B cell (primary cell): ENCODE measurements around the gene HIRIP3.

Experiments used
- EZH2 ChIP-seq: IDR thresholded peaks from 2 replicates; pipeline ENCODE4 v1.6.1; 2012; ENCODE audit warnings: borderline replicate concordance, low read depth, mild to moderate bottlenecking, moderate library complexity, low read length; ENCODE audit not compliant: insufficient read depth, poor library complexity, severe bottlenecking
- TF ChIP-seq, protein P1 (sequence below): fragments of 200-600 bp; IDR thresholded peaks from one replicate; pipeline ENCODE4 v1.8.0; 2022; ENCODE audit warnings: antibody characterized with exemption, mild to moderate bottlenecking

- TF ChIP-seq, protein P1, sequence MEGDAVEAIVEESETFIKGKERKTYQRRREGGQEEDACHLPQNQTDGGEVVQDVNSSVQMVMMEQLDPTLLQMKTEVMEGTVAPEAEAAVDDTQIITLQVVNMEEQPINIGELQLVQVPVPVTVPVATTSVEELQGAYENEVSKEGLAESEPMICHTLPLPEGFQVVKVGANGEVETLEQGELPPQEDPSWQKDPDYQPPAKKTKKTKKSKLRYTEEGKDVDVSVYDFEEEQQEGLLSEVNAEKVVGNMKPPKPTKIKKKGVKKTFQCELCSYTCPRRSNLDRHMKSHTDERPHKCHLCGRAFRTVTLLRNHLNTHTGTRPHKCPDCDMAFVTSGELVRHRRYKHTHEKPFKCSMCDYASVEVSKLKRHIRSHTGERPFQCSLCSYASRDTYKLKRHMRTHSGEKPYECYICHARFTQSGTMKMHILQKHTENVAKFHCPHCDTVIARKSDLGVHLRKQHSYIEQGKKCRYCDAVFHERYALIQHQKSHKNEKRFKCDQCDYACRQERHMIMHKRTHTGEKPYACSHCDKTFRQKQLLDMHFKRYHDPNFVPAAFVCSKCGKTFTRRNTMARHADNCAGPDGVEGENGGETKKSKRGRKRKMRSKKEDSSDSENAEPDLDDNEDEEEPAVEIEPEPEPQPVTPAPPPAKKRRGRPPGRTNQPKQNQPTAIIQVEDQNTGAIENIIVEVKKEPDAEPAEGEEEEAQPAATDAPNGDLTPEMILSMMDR: no peak
- no peak for TF ChIP-seq EZH2
Measured at GRCh38 chr16:29996766-29997250, 1.4 kb upstream of the HIRIP3 start.
